ENCODE measurements around the gene RTP3. TPM values are rescaled to one million over a fixed set of nuclear protein-coding genes. Genes with fewer than 3 reads are reported as not detected.
"Not testable (repeated sequence)": the region's sequence is repeated elsewhere in the genome, so short reads cannot be mapped to it uniquely, and the experiment has no call there.

RTP3 gene
- total RNA-seq, 3 donors from 2014 or later (not counting 1 experiment from before 2014, with no cell fraction given), result not detected

DNA sequence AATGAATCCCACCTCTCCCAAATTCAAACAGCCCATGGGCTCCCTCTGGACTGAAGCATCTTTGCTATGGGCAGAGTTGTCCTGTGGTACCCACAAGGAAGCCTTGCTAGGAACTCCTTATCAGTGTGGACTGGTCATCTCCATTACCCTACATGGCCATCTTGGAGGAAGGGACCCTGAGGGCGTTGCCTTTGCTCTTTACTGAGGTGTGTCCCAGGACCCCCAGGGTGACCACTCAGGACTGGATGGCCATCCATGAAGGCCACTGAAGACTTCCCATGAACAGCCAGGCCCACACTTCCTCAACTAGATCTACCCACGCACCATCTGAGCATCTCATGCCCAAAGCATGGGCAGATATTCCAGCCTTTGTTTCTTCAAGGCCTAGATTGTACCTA lies 20.0 kb downstream of the RTP3 start:
- Histone ChIP-seq H3K9me3 (ENCODE audit: control insufficient read depth, insufficient read depth, low read length) (no peaks in the 10 kb centered on the region), H3K4me3 (ENCODE audit: low read length) (no peak overlapping the region), H3K4me1 (ENCODE audit: control insufficient read depth, insufficient read depth, low read length) (no peaks in the 10 kb centered on the region), H3K27ac (ENCODE audit: low read length) (no peak overlapping the region), H3K36me3 (ENCODE audit: control insufficient read depth, insufficient read depth, low read length) (no peaks in the 10 kb centered on the region), H3K27me3 (ENCODE audit: control insufficient read depth, insufficient read depth, low read length) (no peaks in the 10 kb centered on the region)
- peaks cover 0 to 10% of the 10 kb centered on the region in 2 donors for H3K27me3 Mint-ChIP-seq (ENCODE audit: low read depth in 2 of 2)
- intact Hi-C loops (cut with micrococcal nuclease), result no loop called here
- DNase-seq (no peak), ATAC-seq (peak in 1 of 3 donors; percentile 17)
- TF ChIP-seq, protein P1, sequence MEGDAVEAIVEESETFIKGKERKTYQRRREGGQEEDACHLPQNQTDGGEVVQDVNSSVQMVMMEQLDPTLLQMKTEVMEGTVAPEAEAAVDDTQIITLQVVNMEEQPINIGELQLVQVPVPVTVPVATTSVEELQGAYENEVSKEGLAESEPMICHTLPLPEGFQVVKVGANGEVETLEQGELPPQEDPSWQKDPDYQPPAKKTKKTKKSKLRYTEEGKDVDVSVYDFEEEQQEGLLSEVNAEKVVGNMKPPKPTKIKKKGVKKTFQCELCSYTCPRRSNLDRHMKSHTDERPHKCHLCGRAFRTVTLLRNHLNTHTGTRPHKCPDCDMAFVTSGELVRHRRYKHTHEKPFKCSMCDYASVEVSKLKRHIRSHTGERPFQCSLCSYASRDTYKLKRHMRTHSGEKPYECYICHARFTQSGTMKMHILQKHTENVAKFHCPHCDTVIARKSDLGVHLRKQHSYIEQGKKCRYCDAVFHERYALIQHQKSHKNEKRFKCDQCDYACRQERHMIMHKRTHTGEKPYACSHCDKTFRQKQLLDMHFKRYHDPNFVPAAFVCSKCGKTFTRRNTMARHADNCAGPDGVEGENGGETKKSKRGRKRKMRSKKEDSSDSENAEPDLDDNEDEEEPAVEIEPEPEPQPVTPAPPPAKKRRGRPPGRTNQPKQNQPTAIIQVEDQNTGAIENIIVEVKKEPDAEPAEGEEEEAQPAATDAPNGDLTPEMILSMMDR (IDR thresholded peaks at IDR 0.05), result no peak
- 88% methylated on average over 2 of the region's 2 CpGs for WGBS (ENCODE audit: insufficient coverage)
- peaks cover 0 to 6% of the 10 kb centered on the region in 2 donors for H3K4me1 Mint-ChIP-seq
- H3K4me3 Mint-ChIP-seq, result no peak overlapping the region
- no peaks in the 10 kb centered on the region for H3K36me3 Mint-ChIP-seq
- no peak overlapping the region for H3K27ac Mint-ChIP-seq
- H3K9me3 Mint-ChIP-seq, result no peaks in the 10 kb centered on the region

DNA sequence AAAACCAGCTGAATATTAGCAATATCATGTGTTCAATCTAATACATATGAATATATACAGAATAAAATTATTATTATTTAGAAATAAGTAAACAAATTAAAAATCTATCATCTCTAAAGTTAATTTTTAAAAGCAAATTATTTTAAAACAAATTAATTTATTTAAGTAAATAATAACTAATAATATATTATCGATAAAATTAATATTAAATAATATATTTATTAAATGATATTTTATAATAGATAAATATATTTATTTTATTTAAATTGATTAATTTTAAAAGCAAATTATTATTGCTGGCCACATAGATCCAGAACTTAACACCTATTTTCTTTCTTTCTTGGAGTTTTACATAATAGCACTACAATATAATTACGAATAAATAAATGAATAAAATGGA lies 22.2 kb downstream of the RTP3 start:
- Mint-ChIP-seq H3K4me1 (peaks cover 0 to 6% of the 10 kb centered on the region in 2 donors), H3K4me3 (no peak overlapping the region), H3K9me3 (no peaks in the 10 kb centered on the region), H3K36me3 (no peaks in the 10 kb centered on the region), H3K27ac (no peak overlapping the region), H3K27me3 (ENCODE audit: low read depth in 2 of 2) (peaks cover 0 to 14% of the 10 kb centered on the region in 2 donors)
- Histone ChIP-seq H3K27me3 (ENCODE audit: control insufficient read depth, insufficient read depth, low read length) (no peaks in the 10 kb centered on the region), H3K36me3 (ENCODE audit: control insufficient read depth, insufficient read depth, low read length) (no peaks in the 10 kb centered on the region), H3K9me3 (ENCODE audit: control insufficient read depth, insufficient read depth, low read length) (no peaks in the 10 kb centered on the region), H3K4me3 (ENCODE audit: low read length) (no peak overlapping the region), H3K27ac (ENCODE audit: low read length) (no peak overlapping the region), H3K4me1 (ENCODE audit: control insufficient read depth, insufficient read depth, low read length) (no peaks in the 10 kb centered on the region)
- ATAC-seq (no peak), DNase-seq (no peak)
- no CpG with 5 or more reads among the region's 2 CpGs for WGBS (ENCODE audit: insufficient coverage)
- intact Hi-C loops (cut with micrococcal nuclease), result no loop called here
- TF ChIP-seq, protein P1 (IDR thresholded peaks at IDR 0.05), result no peak

DNA sequence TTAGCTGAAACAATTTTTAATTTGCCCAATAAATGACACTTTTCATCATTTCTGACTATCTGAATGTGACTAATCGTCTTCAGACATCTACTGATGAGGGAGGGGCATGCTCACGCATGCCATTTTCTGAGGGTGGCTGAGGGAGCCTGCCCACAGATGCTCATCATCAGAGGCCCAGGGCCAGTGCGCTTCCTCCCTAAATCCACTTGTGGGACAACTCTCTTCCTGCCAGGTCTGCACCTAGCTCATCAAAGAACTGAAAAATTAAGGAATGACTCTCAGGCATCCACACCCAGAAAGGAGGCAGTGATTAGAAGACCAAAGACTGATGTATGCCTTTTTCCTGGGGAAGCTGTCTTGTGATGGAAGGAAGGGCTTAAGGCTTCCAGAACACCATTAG lies 22.8 kb downstream of the RTP3 start:
- WGBS (ENCODE audit: insufficient coverage), result 94% methylated on average over 3 of the region's 3 CpGs

DNA sequence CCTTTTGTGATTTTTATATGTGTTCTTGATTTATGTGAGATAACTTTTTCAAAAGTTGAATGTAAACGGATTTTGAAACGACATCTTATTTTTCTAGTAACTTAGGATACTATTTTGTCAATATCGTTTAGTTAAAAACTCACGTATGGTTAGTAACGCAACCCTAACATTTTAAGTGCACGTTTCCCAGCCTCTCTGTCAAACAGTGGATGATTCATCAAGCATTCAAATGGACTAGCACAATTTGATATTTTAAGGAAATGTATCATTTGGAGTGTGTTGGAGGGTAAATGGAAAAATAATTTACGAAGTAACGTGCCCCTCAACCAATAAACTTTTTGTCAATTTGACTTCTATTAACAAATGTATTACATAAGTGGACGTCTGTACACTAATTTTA lies 23.3 kb downstream of the RTP3 start:
- ATAC-seq (no peak), DNase-seq (no peak)
- no peaks in the 10 kb centered on the region for H3K9me3 Mint-ChIP-seq
- H3K36me3 Mint-ChIP-seq, result no peaks in the 10 kb centered on the region
- Histone ChIP-seq H3K4me3 (ENCODE audit: low read length) (no peak overlapping the region), H3K9me3 (ENCODE audit: control insufficient read depth, insufficient read depth, low read length) (no peaks in the 10 kb centered on the region), H3K27ac (ENCODE audit: low read length) (no peak overlapping the region), H3K4me1 (ENCODE audit: control insufficient read depth, insufficient read depth, low read length) (no peaks in the 10 kb centered on the region), H3K27me3 (ENCODE audit: control insufficient read depth, insufficient read depth, low read length) (no peaks in the 10 kb centered on the region), H3K36me3 (ENCODE audit: control insufficient read depth, insufficient read depth, low read length) (no peaks in the 10 kb centered on the region)
- peaks cover 0 to 17% of the 10 kb centered on the region in 2 donors for H3K27me3 Mint-ChIP-seq (ENCODE audit: low read depth in 2 of 2)
- intact Hi-C loops (cut with micrococcal nuclease), result no loop called here
- WGBS (ENCODE audit: insufficient coverage), result 88% methylated on average over 6 of the region's 9 CpGs
- no peak overlapping the region for H3K27ac Mint-ChIP-seq
- no peak overlapping the region for H3K4me3 Mint-ChIP-seq
- peaks cover 0 to 6% of the 10 kb centered on the region in 2 donors for H3K4me1 Mint-ChIP-seq
- TF ChIP-seq, protein P1 (IDR thresholded peaks at IDR 0.05), result no peak

More for the DNA sequence above, 22.8 kb downstream of the RTP3 start:
- Histone ChIP-seq H3K27me3 (ENCODE audit: control insufficient read depth, insufficient read depth, low read length) (no peaks in the 10 kb centered on the region), H3K27ac (ENCODE audit: low read length) (no peak overlapping the region), H3K4me3 (ENCODE audit: low read length) (no peak overlapping the region), H3K36me3 (ENCODE audit: control insufficient read depth, insufficient read depth, low read length) (no peaks in the 10 kb centered on the region), H3K4me1 (ENCODE audit: control insufficient read depth, insufficient read depth, low read length) (no peaks in the 10 kb centered on the region), H3K9me3 (ENCODE audit: control insufficient read depth, insufficient read depth, low read length) (no peaks in the 10 kb centered on the region)
- no peaks in the 10 kb centered on the region for H3K9me3 Mint-ChIP-seq
- peaks cover 0 to 16% of the 10 kb centered on the region in 2 donors for H3K27me3 Mint-ChIP-seq (ENCODE audit: low read depth in 2 of 2)
- intact Hi-C loops (cut with micrococcal nuclease), result no loop called here
- TF ChIP-seq, protein P1 (IDR thresholded peaks at IDR 0.05), result no peak
- H3K4me3 Mint-ChIP-seq, result no peak overlapping the region
- no peak overlapping the region for H3K27ac Mint-ChIP-seq
- ATAC-seq, result no peak
- peaks cover 0 to 6% of the 10 kb centered on the region in 2 donors for H3K4me1 Mint-ChIP-seq
- no peak for DNase-seq
- H3K36me3 Mint-ChIP-seq, result no peaks in the 10 kb centered on the region

DNA sequence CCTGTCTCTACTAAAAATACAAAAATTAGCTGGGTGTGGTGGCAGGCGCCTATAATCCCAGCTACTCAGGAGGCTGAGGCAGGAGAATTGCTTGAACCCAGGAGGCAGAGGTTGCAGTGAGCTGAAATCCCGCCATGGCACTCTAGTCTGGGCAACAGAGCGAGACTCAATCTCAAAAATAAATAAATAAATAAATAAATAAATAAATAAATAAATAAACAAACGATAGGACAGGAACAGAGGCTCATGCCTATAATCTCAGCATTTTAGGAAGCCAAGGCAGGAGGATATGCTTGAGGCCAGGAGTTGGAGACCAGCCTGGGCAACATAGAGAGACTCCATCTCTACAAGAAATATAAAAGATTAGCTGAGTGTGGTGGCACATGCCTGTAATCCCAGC lies 24.4 kb downstream of the RTP3 start:
- no CpG with 5 or more reads among the region's 4 CpGs for WGBS (ENCODE audit: insufficient coverage)

More for the DNA sequence above, 24.4 kb downstream of the RTP3 start:
- H3K27me3 ChIP-seq (ENCODE audit: control insufficient read depth, insufficient read depth, low read length); H3K36me3 Mint-ChIP-seq; ATAC-seq; H3K4me3 Mint-ChIP-seq; intact Hi-C loops (cut with micrococcal nuclease); DNase-seq; H3K4me1 ChIP-seq (ENCODE audit: control insufficient read depth, insufficient read depth, low read length); H3K27ac ChIP-seq (ENCODE audit: low read length); H3K9me3 ChIP-seq (ENCODE audit: control insufficient read depth, insufficient read depth, low read length); H3K36me3 ChIP-seq (ENCODE audit: control insufficient read depth, insufficient read depth, low read length); H3K27ac Mint-ChIP-seq; H3K4me3 ChIP-seq (ENCODE audit: low read length); H3K9me3 Mint-ChIP-seq; H3K4me1 Mint-ChIP-seq: not testable (repeated sequence)
- H3K27me3 Mint-ChIP-seq (ENCODE audit: low read depth in 2 of 2), result peaks cover 0 to 17% of the 10 kb centered on the region in 2 donors
